ENCODE measurements around the gene ALDH1B1. TPM values are rescaled to one million over a fixed set of nuclear protein-coding genes. Genes with fewer than 3 reads are reported as not detected.

The ALDH1B1 gene
- 21.0 TPM for total RNA-seq

GRCh38 chr9:38392235-38393127, at the start of gene ALDH1B1:
ALDH1B1 (plus strand) TSS chr9:38392702; CDS start chr9:38395749, 3,047 bp downstream.

GRCh38 chr9:38423973-38424843, 31.7 kb downstream of the ALDH1B1 start, which contains the start of gene IGFBPL1:
IGFBPL1 (minus strand) TSS chr9:38424454; CDS start chr9:38424424, 30 bp downstream.

Other genes starting within 250 kb of the ALDH1B1 start
- 38.3 TPM for gene IGFBPL1, start 31.8 kb downstream of the ALDH1B1 start, total RNA-seq
- 11.3 TPM for gene ANKRD18A, start 227.9 kb downstream of the ALDH1B1 start, total RNA-seq